Activated T-cell treated with anti-CD3 and anti-CD28 coated beads, Interleukin-2, amount 50 U/mL, for 72 hours (primary cell): ENCODE data around the gene CTXN1. TPM values are rescaled to one million over a fixed set of nuclear protein-coding genes. Genes with fewer than 3 reads are reported as not detected.
A peak's percentile ranks its signal among the peaks of the same experiment; 100 is the strongest.
"Not testable (repeated sequence)": the region's sequence is repeated elsewhere in the genome, so short reads cannot be mapped to it uniquely, and the experiment has no call there.

ENCODE experiments used
- ATAC-seq, 2 donors: fragments of 150-1000 bp; cut with Tn5 transposase; replicated peaks in 1 of 2; 2 replicates each; pipeline ENCODE4 v1.10.0; 2021; ENCODE audit warnings: moderate library complexity in 2 of 2, mild to moderate bottlenecking in 1 of 2
- DNase-seq, 2 donors: peaks; one replicate each; pipeline ENCODE4 v3.0.0; 2021 to 2022; ENCODE audit warnings: mixed read lengths in 1 of 2
- H3K27ac Mint-ChIP-seq: one replicate; pipeline ENCODE4 v1.8.0; 2022; ENCODE audit warnings: mild to moderate bottlenecking, moderate library complexity, mixed read lengths
- H3K27me3 Mint-ChIP-seq: one replicate; pipeline ENCODE4 v1.8.0; 2022; ENCODE audit warnings: low read depth, mixed read lengths
- H3K36me3 Mint-ChIP-seq, 2 donors: one replicate each; pipeline ENCODE4 v1.8.0; 2022; ENCODE audit warnings: mixed read lengths in 2 of 2, mild to moderate bottlenecking in 1 of 2; ENCODE audit not compliant: insufficient read depth in 2 of 2
- H3K4me1 Mint-ChIP-seq: one replicate; pipeline ENCODE4 v1.8.0; 2022; ENCODE audit warnings: low read depth, mixed read lengths
- H3K4me3 Mint-ChIP-seq, 2 donors: one replicate each; pipeline ENCODE4 v1.8.0; 2022; ENCODE audit warnings: mild to moderate bottlenecking in 2 of 2, mixed read lengths in 2 of 2, moderate library complexity in 2 of 2
- H3K9me3 Mint-ChIP-seq, 2 donors: one replicate each; pipeline ENCODE4 v1.8.0; 2022; ENCODE audit warnings: mixed read lengths in 2 of 2
- total RNA-seq, 2 donors: library from RNA; stranded (reverse); gene quantifications; one replicate each; pipeline ENCODE4 v1.2.3, GENCODE V29; 2022

CTXN1 gene
- total RNA-seq, 2 donors from 2014 or later: 0.50 to 0.63 TPM

GRCh38 chr19:7940841-7941240 lies 14.9 kb upstream of the CTXN1 start:
- Mint-ChIP-seq H3K4me1 (peaks cover 40% of the 10 kb centered on the region), H3K4me3 (peak overlapping the region; percentile 10 to 58), H3K9me3 (no peaks in the 10 kb centered on the region), H3K36me3 (peaks cover 1 to 22% of the 10 kb centered on the region in 2 donors), H3K27ac (no peak overlapping the region), H3K27me3 (no peaks in the 10 kb centered on the region)
- ATAC-seq (no peak), DNase-seq (no peak)

- Mint-ChIP-seq H3K4me3 (no peak overlapping the region), H3K27me3 (no peaks in the 10 kb centered on the region), H3K36me3 (peaks cover 0 to 18% of the 10 kb centered on the region in 2 donors), H3K9me3 (no peaks in the 10 kb centered on the region), H3K27ac (no peak overlapping the region), H3K4me1 (peaks cover 6% of the 10 kb centered on the region)
- ATAC-seq (no peak), DNase-seq (no peak)
Measured at GRCh38 chr19:7934766-7935165, 8.8 kb upstream of the CTXN1 start.

GRCh38 chr19:7933828-7934725 lies 8.1 kb upstream of the CTXN1 start:
- H3K4me1 Mint-ChIP-seq: peaks cover 10% of the 10 kb centered on the region
- DNase-seq (no peak), ATAC-seq (no peak)
- no peak overlapping the region for H3K4me3 Mint-ChIP-seq
- no peaks in the 10 kb centered on the region for H3K27me3 Mint-ChIP-seq
- H3K27ac Mint-ChIP-seq: no peak overlapping the region
- no peaks in the 10 kb centered on the region for H3K9me3 Mint-ChIP-seq
- H3K36me3 Mint-ChIP-seq: peaks cover 0 to 18% of the 10 kb centered on the region in 2 donors

- Mint-ChIP-seq H3K4me3 (no peak overlapping the region), H3K27me3 (no peaks in the 10 kb centered on the region), H3K36me3 (peaks cover 0 to 14% of the 10 kb centered on the region in 2 donors), H3K27ac (no peak overlapping the region), H3K4me1 (peaks cover 10% of the 10 kb centered on the region), H3K9me3 (no peaks in the 10 kb centered on the region)
- ATAC-seq: no peak
- no peak for DNase-seq
Measured at GRCh38 chr19:7933411-7933810, 7.5 kb upstream of the CTXN1 start.

- no peak for ATAC-seq
- H3K4me3 Mint-ChIP-seq: no peak overlapping the region
- H3K9me3 Mint-ChIP-seq: no peaks in the 10 kb centered on the region
- no peaks in the 10 kb centered on the region for H3K27me3 Mint-ChIP-seq
- H3K36me3 Mint-ChIP-seq: peaks cover 0 to 11% of the 10 kb centered on the region in 2 donors
- peaks cover 10% of the 10 kb centered on the region for H3K4me1 Mint-ChIP-seq
- no peak overlapping the region for H3K27ac Mint-ChIP-seq
- DNase-seq: no peak
Measured at GRCh38 chr19:7932930-7933300, 7.0 kb upstream of the CTXN1 start.

GRCh38 chr19:7932276-7932929 lies 6.5 kb upstream of the CTXN1 start:
- ATAC-seq: no peak
- H3K36me3 Mint-ChIP-seq: peaks cover 0 to 8% of the 10 kb centered on the region in 2 donors

GRCh38 chr19:7931221-7932061 lies 5.5 kb upstream of the CTXN1 start:
- no peak for DNase-seq
- H3K27me3 Mint-ChIP-seq: no peaks in the 10 kb centered on the region
- peaks cover 0 to 8% of the 10 kb centered on the region in 2 donors for H3K36me3 Mint-ChIP-seq
- H3K9me3 Mint-ChIP-seq: no peaks in the 10 kb centered on the region
- H3K4me1 Mint-ChIP-seq: peaks cover 13% of the 10 kb centered on the region
- no peak overlapping the region for H3K4me3 Mint-ChIP-seq
- ATAC-seq: no peak
- H3K27ac Mint-ChIP-seq: no peak overlapping the region

More at GRCh38 chr19:7932276-7932929, 6.5 kb upstream of the CTXN1 start:
- DNase-seq: no peak
- no peaks in the 10 kb centered on the region for H3K9me3 Mint-ChIP-seq
- no peak overlapping the region for H3K27ac Mint-ChIP-seq
- H3K4me3 Mint-ChIP-seq: no peak overlapping the region
- no peaks in the 10 kb centered on the region for H3K27me3 Mint-ChIP-seq
- peaks cover 10% of the 10 kb centered on the region for H3K4me1 Mint-ChIP-seq

- no peak overlapping the region for H3K4me3 Mint-ChIP-seq
- DNase-seq (no peak), ATAC-seq (no peak)
- H3K36me3 Mint-ChIP-seq: peaks cover 0 to 3% of the 10 kb centered on the region in 2 donors
- H3K9me3 Mint-ChIP-seq: no peaks in the 10 kb centered on the region
- H3K27me3 Mint-ChIP-seq: no peaks in the 10 kb centered on the region
- no peak overlapping the region for H3K27ac Mint-ChIP-seq
- peaks cover 16% of the 10 kb centered on the region for H3K4me1 Mint-ChIP-seq
Measured at GRCh38 chr19:7930765-7931164, 4.8 kb upstream of the CTXN1 start.

GRCh38 chr19:7930030-7930429 lies 4.1 kb upstream of the CTXN1 start:
- not testable (repeated sequence) for H3K36me3 Mint-ChIP-seq, H3K4me3 Mint-ChIP-seq, H3K27me3 Mint-ChIP-seq, ATAC-seq, DNase-seq, H3K9me3 Mint-ChIP-seq, H3K27ac Mint-ChIP-seq
- peaks cover 16% of the 10 kb centered on the region for H3K4me1 Mint-ChIP-seq

- no peaks in the 10 kb centered on the region for H3K27me3 Mint-ChIP-seq
- peak; percentile 47 to 57 for ATAC-seq
- H3K27ac Mint-ChIP-seq: no peak overlapping the region
- no peaks in the 10 kb centered on the region for H3K9me3 Mint-ChIP-seq
- peak; percentile 81 to 84 for DNase-seq
- H3K36me3 Mint-ChIP-seq: peaks cover 0 to 1% of the 10 kb centered on the region in 2 donors
- H3K4me1 Mint-ChIP-seq: peaks cover 16% of the 10 kb centered on the region
- no peak overlapping the region for H3K4me3 Mint-ChIP-seq
Measured at GRCh38 chr19:7928741-7929701, 3.1 kb upstream of the CTXN1 start.

GRCh38 chr19:7928334-7928706 lies 2.4 kb upstream of the CTXN1 start:
- no peaks in the 10 kb centered on the region for H3K36me3 Mint-ChIP-seq
- ATAC-seq (no peak), DNase-seq (no peak)
- H3K4me3 Mint-ChIP-seq: no peak overlapping the region
- peak overlapping the region; percentile 34 for H3K27ac Mint-ChIP-seq
- H3K27me3 Mint-ChIP-seq: no peaks in the 10 kb centered on the region
- peaks cover 16% of the 10 kb centered on the region for H3K4me1 Mint-ChIP-seq
- H3K9me3 Mint-ChIP-seq: no peaks in the 10 kb centered on the region
